CD4-positive, alpha-beta T cell treated with Interleukin-12 subunit alpha and Interleukin-12 subunit beta, for 1 hour (primary cell): Measurements from ENCODE around the gene C17orf78.
"Not testable (repeated sequence)": the region's sequence is repeated elsewhere in the genome, so short reads cannot be mapped to it uniquely, and the experiment has no call there.

ENCODE experiments used
- DNase-seq: peaks from one replicate; pipeline ENCODE4 v3.0.0-alpha.2; 2020

The C17orf78 gene

GRCh38 chr17:37441369-37442014 is 65.7 kb downstream of the C17orf78 start:
- not testable (repeated sequence) for DNase-seq
